ENCODE measurements around the gene NDUFAF8. TPM values are rescaled to one million over a fixed set of nuclear protein-coding genes. Genes with fewer than 3 reads are reported as not detected.

Gene NDUFAF8
- total RNA-seq, 3 donors from 2014 or later (not counting 1 experiment from before 2014, with no cell fraction given), result 28.6 to 36.4 (median 34.9) TPM

- no peaks in the 10 kb centered on the region for H3K27me3 Mint-ChIP-seq (ENCODE audit: low read depth in 2 of 2)
- DNase-seq (no peak), ATAC-seq (no peak)
- intact Hi-C loops (cut with micrococcal nuclease), result no loop called here
- peaks cover 71% of the 10 kb centered on the region for H3K36me3 ChIP-seq (ENCODE audit: control insufficient read depth, insufficient read depth, low read length)
- TF ChIP-seq CTCF (IDR thresholded peaks at IDR 0.05), result no peak
- no peak overlapping the region for H3K27ac Mint-ChIP-seq
- no peak overlapping the region for H3K4me3 ChIP-seq (ENCODE audit: low read length)
- 97% methylated on average over 20 of the region's 20 CpGs for WGBS (ENCODE audit: insufficient coverage)
- H3K4me1 Mint-ChIP-seq, result peaks cover 0 to 4% of the 10 kb centered on the region in 2 donors
- H3K27ac ChIP-seq (ENCODE audit: low read length), result no peak overlapping the region
- no peaks in the 10 kb centered on the region for H3K27me3 ChIP-seq (ENCODE audit: control insufficient read depth, insufficient read depth, low read length)
- no peaks in the 10 kb centered on the region for H3K4me1 ChIP-seq (ENCODE audit: control insufficient read depth, insufficient read depth, low read length)
- no peaks in the 10 kb centered on the region for H3K9me3 Mint-ChIP-seq
- no peaks in the 10 kb centered on the region for H3K9me3 ChIP-seq (ENCODE audit: control insufficient read depth, insufficient read depth, low read length)
- no peak overlapping the region for H3K4me3 Mint-ChIP-seq
- H3K36me3 Mint-ChIP-seq, result no peaks in the 10 kb centered on the region
These were observed 39.0 kb downstream of the NDUFAF8 start for GRCh38 chr17:81277946-81278693.

- H3K36me3 ChIP-seq (ENCODE audit: control insufficient read depth, insufficient read depth, low read length), result peaks cover 67% of the 10 kb centered on the region
These were observed 39.7 kb downstream of the NDUFAF8 start for GRCh38 chr17:81278831-81279230.

GRCh38 chr17:81279278-81280275 is 40.5 kb downstream of the NDUFAF8 start:
- H3K27me3 ChIP-seq (ENCODE audit: control insufficient read depth, insufficient read depth, low read length), result no peaks in the 10 kb centered on the region
- no peak for DNase-seq
- WGBS (ENCODE audit: insufficient coverage), result 97% methylated on average over 50 of the region's 50 CpGs
- Mint-ChIP-seq H3K4me1 (peaks cover 5 to 9% of the 10 kb centered on the region in 2 donors), H3K27ac (no peak overlapping the region), H3K4me3 (no peak overlapping the region), H3K9me3 (no peaks in the 10 kb centered on the region), H3K27me3 (ENCODE audit: low read depth in 2 of 2) (no peaks in the 10 kb centered on the region), H3K36me3 (no peaks in the 10 kb centered on the region)
- no peak for TF ChIP-seq CTCF (IDR thresholded peaks at IDR 0.05)
- H3K27ac ChIP-seq (ENCODE audit: low read length), result no peak overlapping the region
- H3K4me1 ChIP-seq (ENCODE audit: control insufficient read depth, insufficient read depth, low read length), result peaks cover 5% of the 10 kb centered on the region
- H3K36me3 ChIP-seq (ENCODE audit: control insufficient read depth, insufficient read depth, low read length), result peaks cover 60% of the 10 kb centered on the region
- no peaks in the 10 kb centered on the region for H3K9me3 ChIP-seq (ENCODE audit: control insufficient read depth, insufficient read depth, low read length)
- H3K4me3 ChIP-seq (ENCODE audit: low read length), result no peak overlapping the region
- no peak for ATAC-seq
- intact Hi-C loops (cut with micrococcal nuclease), result no loop called here

More at GRCh38 chr17:81278831-81279230, 39.7 kb downstream of the NDUFAF8 start:
- no peak overlapping the region for H3K4me3 ChIP-seq (ENCODE audit: low read length)
- WGBS (ENCODE audit: insufficient coverage), result 96% methylated on average over 8 of the region's 8 CpGs
- H3K27me3 ChIP-seq (ENCODE audit: control insufficient read depth, insufficient read depth, low read length), result no peaks in the 10 kb centered on the region
- Mint-ChIP-seq H3K27me3 (ENCODE audit: low read depth in 2 of 2) (no peaks in the 10 kb centered on the region), H3K4me1 (peaks cover 0 to 4% of the 10 kb centered on the region in 2 donors), H3K9me3 (no peaks in the 10 kb centered on the region), H3K36me3 (no peaks in the 10 kb centered on the region), H3K27ac (no peak overlapping the region), H3K4me3 (no peak overlapping the region)
- H3K9me3 ChIP-seq (ENCODE audit: control insufficient read depth, insufficient read depth, low read length), result no peaks in the 10 kb centered on the region
- intact Hi-C loops (cut with micrococcal nuclease), result no loop called here
- no peak for TF ChIP-seq CTCF (IDR thresholded peaks at IDR 0.05)
- no peak overlapping the region for H3K27ac ChIP-seq (ENCODE audit: low read length)
- ATAC-seq (no peak), DNase-seq (no peak)
- H3K4me1 ChIP-seq (ENCODE audit: control insufficient read depth, insufficient read depth, low read length), result no peaks in the 10 kb centered on the region

Measured in natural killer cell (primary cell).